K562 (cell line): ENCODE data around the gene PPFIA3.

ENCODE experiments used
- MCM2 ChIP-seq: fragments of 450-650 bp; IDR thresholded peaks from 2 replicates; pipeline ENCODE4 v1.6.1; 2017; ENCODE audit warnings: low read depth, mild to moderate bottlenecking
- POLR2A ChIP-seq: fragments of 450-650 bp; conservative IDR thresholded peaks from 2 replicates; pipeline ENCODE4 v1.6.1; 2016
- POLR3A ChIP-seq: IDR thresholded peaks from 2 replicates; pipeline ENCODE4 v1.6.1; 2011; ENCODE audit warnings: borderline replicate concordance, mild to moderate bottlenecking, moderate library complexity; ENCODE audit not compliant: insufficient read length, insufficient read depth; ENCODE audit errors: extremely low read depth
- REST ChIP-seq, 2 experiments: fragments of 450-650 bp; formaldehyde crosslinking in 1 of 2; IDR thresholded peaks; 2 replicates each; pipeline versions ENCODE4 v1.4.0 to v1.6.1; 2014 to 2020; ENCODE audit warnings: mild to moderate bottlenecking in 2 of 2, borderline replicate concordance in 1 of 2, low read depth in 1 of 2
- RNF219 ChIP-seq: fragments of 250-450 bp; sonication (Bioruptor Pico); IDR thresholded peaks from 2 replicates; pipeline ENCODE4 v1.5.0; 2022; ENCODE audit warnings: mild to moderate bottlenecking
- ZFP30 ChIP-seq: fragments of 250-450 bp; sonication (Bioruptor Pico); IDR thresholded peaks from 2 replicates; pipeline ENCODE4 v1.8.0; 2022; ENCODE audit warnings: moderate library complexity, mild to moderate bottlenecking, inconsistent platforms, borderline replicate concordance
- ZNF408 ChIP-seq: fragments of 250-450 bp; sonication (Bioruptor Pico); IDR thresholded peaks from 2 replicates; pipeline ENCODE4 v1.4.0; 2020; ENCODE audit warnings: low read depth, mild to moderate bottlenecking, moderate library complexity
- TF ChIP-seq, protein P1 (sequence below): fragments of 450-650 bp; IDR thresholded peaks from 2 replicates; pipeline ENCODE4 v1.7.0; 2016; ENCODE audit warnings: borderline replicate concordance
- TF ChIP-seq, protein P2 (sequence below): fragments of 450-650 bp; formaldehyde crosslinking; IDR thresholded peaks from 2 replicates; pipeline ENCODE4 v1.4.0; 2022; ENCODE audit warnings: missing genetic modification characterization

GRCh38 chr19:49136771-49137171 lies 17.4 kb downstream of the PPFIA3 start:
- TF ChIP-seq, protein P1, sequence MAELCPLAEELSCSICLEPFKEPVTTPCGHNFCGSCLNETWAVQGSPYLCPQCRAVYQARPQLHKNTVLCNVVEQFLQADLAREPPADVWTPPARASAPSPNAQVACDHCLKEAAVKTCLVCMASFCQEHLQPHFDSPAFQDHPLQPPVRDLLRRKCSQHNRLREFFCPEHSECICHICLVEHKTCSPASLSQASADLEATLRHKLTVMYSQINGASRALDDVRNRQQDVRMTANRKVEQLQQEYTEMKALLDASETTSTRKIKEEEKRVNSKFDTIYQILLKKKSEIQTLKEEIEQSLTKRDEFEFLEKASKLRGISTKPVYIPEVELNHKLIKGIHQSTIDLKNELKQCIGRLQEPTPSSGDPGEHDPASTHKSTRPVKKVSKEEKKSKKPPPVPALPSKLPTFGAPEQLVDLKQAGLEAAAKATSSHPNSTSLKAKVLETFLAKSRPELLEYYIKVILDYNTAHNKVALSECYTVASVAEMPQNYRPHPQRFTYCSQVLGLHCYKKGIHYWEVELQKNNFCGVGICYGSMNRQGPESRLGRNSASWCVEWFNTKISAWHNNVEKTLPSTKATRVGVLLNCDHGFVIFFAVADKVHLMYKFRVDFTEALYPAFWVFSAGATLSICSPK = no peak
- TF ChIP-seq MCM2 = no peak
- no peak for TF ChIP-seq POLR2A
- TF ChIP-seq POLR3A = no peak
- no peak for TF ChIP-seq REST (IDR thresholded peaks at IDR 0.05; ENCODE audit: borderline replicate concordance)
- TF ChIP-seq REST (CRISPR knock-in tag; IDR thresholded peaks at IDR 0.05; ENCODE audit: low read depth) = no peak
- TF ChIP-seq, protein P2, sequence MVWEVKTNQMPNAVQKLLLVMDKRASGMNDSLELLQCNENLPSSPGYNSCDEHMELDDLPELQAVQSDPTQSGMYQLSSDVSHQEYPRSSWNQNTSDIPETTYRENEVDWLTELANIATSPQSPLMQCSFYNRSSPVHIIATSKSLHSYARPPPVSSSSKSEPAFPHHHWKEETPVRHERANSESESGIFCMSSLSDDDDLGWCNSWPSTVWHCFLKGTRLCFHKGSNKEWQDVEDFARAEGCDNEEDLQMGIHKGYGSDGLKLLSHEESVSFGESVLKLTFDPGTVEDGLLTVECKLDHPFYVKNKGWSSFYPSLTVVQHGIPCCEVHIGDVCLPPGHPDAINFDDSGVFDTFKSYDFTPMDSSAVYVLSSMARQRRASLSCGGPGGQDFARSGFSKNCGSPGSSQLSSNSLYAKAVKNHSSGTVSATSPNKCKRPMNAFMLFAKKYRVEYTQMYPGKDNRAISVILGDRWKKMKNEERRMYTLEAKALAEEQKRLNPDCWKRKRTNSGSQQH (CRISPR knock-in tag) = no peak
- no peak for TF ChIP-seq ZFP30
- no peak for TF ChIP-seq RNF219 (CRISPR knock-in tag)
- TF ChIP-seq ZNF408 (CRISPR knock-in tag) = no peak
